HepG2 (cell line): Measurements from ENCODE around the gene MAGEA3. TPM values are rescaled to one million over a fixed set of nuclear protein-coding genes. Genes with fewer than 3 reads are reported as not detected.
"Not testable (repeated sequence)": the region's sequence is repeated elsewhere in the genome, so short reads cannot be mapped to it uniquely, and the experiment has no call there.

ENCODE experiments used
- ATAC-seq: fragments of 200-7000 bp; cut with Tn5 transposase; 3 replicates; pipeline ENCODE4 v1.9.1; 2020; ENCODE audit warnings: mild to moderate bottlenecking, moderate library complexity
- BruUV-seq: library from RNA; stranded (reverse); fragments of 400-500 nt; replicated peaks from 2 replicates; lab custom pipeline; 2021; lab: Mats Ljungman, UMichigan
- CTCF ChIA-PET: fragments of 300-600 bp; formaldehyde crosslinking; extraction: SDS; loops from one replicate; lab custom pipeline; 2021; ENCODE audit warnings: low total read pairs, inconsistent platforms, low intra/inter-chr PET ratio; lab: Yijun Ruan, JAX
- POLR2A ChIA-PET: fragments of 350-600 bp; sonication (Branson Sonifier 250); formaldehyde crosslinking; loops from one replicate; lab custom pipeline; 2020; ENCODE audit warnings: antibody characterized with exemption, inconsistent platforms; lab: Yijun Ruan, JAX
- DNase-seq: peaks from one replicate; pipeline ENCODE4 v3.0.0-alpha.2; 2015; ENCODE audit warnings: low spot score
- FAIRE-seq: peaks from 3 replicates; lab custom pipeline; 2011; peaks lifted over from hg19 to GRCh38; lab: Jason Lieb, UNC
- H2AFZ ChIP-seq: one replicate; pipeline ENCODE4 v1.6.1; 2011; ENCODE audit warnings: low read length, inconsistent platforms
- H3K27ac ChIP-seq: fragments of 300-600 bp; 3 replicates; pipeline ENCODE4 v1.8.0; 2011; ENCODE audit warnings: mixed run types, mild to moderate bottlenecking, mixed read lengths, low read length, inconsistent platforms; ENCODE audit not compliant: insufficient read depth; ENCODE audit errors: extremely low read length
- H3K27me3 ChIP-seq, 2 experiments: fragments of 200-600 bp in 1 of 2; 2 replicates in 1 of 2; 3 replicates in 1 of 2; pipeline versions ENCODE4 v1.6.0 to v1.8.0; 2011; ENCODE audit warnings: low read length in 2 of 2, mild to moderate bottlenecking in 2 of 2, moderate library complexity in 2 of 2, inconsistent platforms in 1 of 2; ENCODE audit not compliant: insufficient read depth in 2 of 2, control insufficient read depth in 1 of 2
- H3K36me3 ChIP-seq, 2 experiments: fragments of 200-600 bp in 1 of 2; replicated peaks in 1 of 2; 2 replicates in 1 of 2; 3 replicates in 1 of 2; pipeline versions ENCODE4 v1.5.1 to v1.8.0; 2011; ENCODE audit warnings: low read length in 2 of 2, inconsistent platforms in 1 of 2; ENCODE audit not compliant: insufficient read depth in 2 of 2, control insufficient read depth in 1 of 2
- H3K4me1 ChIP-seq: 2 replicates; pipeline ENCODE4 v1.5.1; 2012; ENCODE audit warnings: low read length, inconsistent platforms; ENCODE audit not compliant: insufficient read depth
- H3K4me2 ChIP-seq: 2 replicates; pipeline ENCODE4 v1.6.0; 2011; ENCODE audit warnings: low read depth, low read length, inconsistent platforms
- H3K4me3 ChIP-seq, 3 experiments: fragments of 200-600 bp in 1 of 3; sonication (generic), shearing (Covaris generic) in 1 of 3; replicated peaks in 1 of 3; 2 replicates each; pipeline ENCODE4 v1.5.1; 2011 to 2016; ENCODE audit warnings: low read length in 3 of 3, inconsistent platforms in 2 of 3, low read depth in 2 of 3, mild to moderate bottlenecking in 2 of 3, control low read depth in 1 of 3, mixed read lengths in 1 of 3; ENCODE audit not compliant: insufficient read depth in 1 of 3
- H3K79me2 ChIP-seq: one replicate; pipeline ENCODE4 v1.6.1; 2011; ENCODE audit warnings: low read length, inconsistent platforms; ENCODE audit not compliant: insufficient read depth
- H3K9ac ChIP-seq: 2 replicates; pipeline ENCODE4 v1.6.0; 2011; ENCODE audit warnings: mild to moderate bottlenecking, low read depth, low read length, inconsistent platforms; ENCODE audit not compliant: insufficient read depth
- H3K9me3 ChIP-seq: 2 replicates; pipeline ENCODE4 v1.5.1; 2012; ENCODE audit warnings: mild to moderate bottlenecking, low read length
- H4K20me1 ChIP-seq: 2 replicates; pipeline ENCODE4 v1.6.0; 2011; ENCODE audit warnings: inconsistent platforms, mild to moderate bottlenecking, low read length, moderate library complexity; ENCODE audit not compliant: insufficient read depth
- CENPX ChIP-seq: sonication (generic); formaldehyde crosslinking; IDR thresholded peaks from 2 replicates; pipeline ENCODE4 v1.9.0; 2021; ENCODE audit warnings: mild to moderate bottlenecking, missing genetic modification reagents, moderate library complexity
- FOSL2 ChIP-seq: sonication (generic); formaldehyde crosslinking; IDR thresholded peaks from 2 replicates; pipeline ENCODE4 v1.4.0; 2020; ENCODE audit warnings: missing genetic modification reagents
- MAFK ChIP-seq, 2 experiments: IDR thresholded peaks in 1 of 2; conservative IDR thresholded peaks in 1 of 2; 2 replicates each; pipeline ENCODE4 v1.6.1; 2011; ENCODE audit warnings: improper control_type of control experiment in 2 of 2, low read length in 2 of 2
- PCBP2 ChIP-seq: fragments of 200-400 bp; formaldehyde crosslinking; optimal IDR thresholded peaks from 2 replicates; pipeline ENCODE3; 2018; ENCODE audit warnings: low read length, low read depth; ENCODE audit not compliant: poor library complexity, severe bottlenecking
- PHF20 ChIP-seq: sonication (generic); formaldehyde crosslinking; IDR thresholded peaks from 2 replicates; pipeline ENCODE4 v1.5.0; 2020; ENCODE audit warnings: mild to moderate bottlenecking, missing genetic modification reagents
- ZFYVE20 ChIP-seq: sonication (generic); formaldehyde crosslinking; IDR thresholded peaks from 2 replicates; pipeline ENCODE4 v1.8.0; 2023; ENCODE audit warnings: low read depth, mild to moderate bottlenecking, moderate library complexity, missing genetic modification reagents, borderline replicate concordance
- WGBS: methylation state at CpG from one replicate; pipeline ENCODE4 v1.1.6; 2017; ENCODE audit warnings: low lambda C conversion rate; 5-methylcytosine and 5-hydroxymethylcytosine counted together
- in situ Hi-C: cut with HindIII; loops from 2 replicates; pipeline ENCODE4 v1.10.0; 2017; ENCODE audit warnings: low pct_unique_long_range_greater_than_20kb; ENCODE audit not compliant: extremely low pct_ligation_motif_present
- intact Hi-C: fragments of 100-400 bp; cut with micrococcal nuclease; formaldehyde crosslinking; loops from one replicate; pipeline ENCODE4 v1.10.0; 2022; ENCODE audit not compliant: unreplicated experiment
- polyA plus RNA-seq, 8 experiments: library from polyadenylated mRNA; depleted of rRNA in 3 of 8; stranded (reverse) in 7 of 8; unstranded in 1 of 8; fragments of >200 nt; fragmentation: Illumina TruSeq in 4 of 8; extraction: Trizol in 4 of 8; gene quantifications; 2 replicates each; pipeline versions ENCODE4 v1.2.1 to v1.2.3, GENCODE V29; 2011 to 2016; ENCODE audit warnings: low read depth in 4 of 8, missing spikeins in 1 of 8, mixed read lengths in 1 of 8; ENCODE audit not compliant: insufficient read depth in 1 of 8
- total RNA-seq, 5 experiments: library from RNA; depleted of rRNA; stranded (reverse); fragments of >200 nt; fragmentation: Illumina TruSeq; extraction: Trizol; gene quantifications; 2 replicates each; pipeline ENCODE4 v1.2.3, GENCODE V29; 2016; ENCODE audit warnings: low read depth in 1 of 5
- TF ChIP-seq, protein P1 (sequence below): IDR thresholded peaks from 2 replicates; pipeline ENCODE4 v1.6.1; 2012; ENCODE audit warnings: low read length, improper control_type of control experiment

MAGEA3 gene
- total and polyA plus RNA-seq, 2 of the 13 experiments (the other 11 are each of a cell fraction or from before 2014, with no cell fraction given) = not detected

DNA sequence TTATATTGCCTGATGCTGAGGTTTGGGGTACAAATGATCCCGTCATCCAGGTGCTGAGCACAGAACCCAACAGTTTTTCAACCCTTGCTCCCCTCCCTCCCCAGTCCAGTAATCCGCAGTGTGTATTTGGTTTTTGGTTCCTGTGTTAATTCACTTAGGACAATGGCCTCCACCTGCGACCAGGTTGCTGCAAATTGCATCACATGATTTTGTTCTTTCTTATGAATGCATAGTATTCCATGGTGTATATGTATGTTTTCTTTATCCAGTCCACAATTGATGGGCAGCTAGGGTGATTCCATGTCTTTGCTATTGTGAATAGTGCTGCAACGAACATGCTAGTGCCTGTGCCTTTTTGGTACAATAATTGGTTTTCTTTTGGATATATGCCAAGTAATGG is 35.5 kb upstream of the MAGEA3 start (continued):
- TF ChIP-seq, protein P1, sequence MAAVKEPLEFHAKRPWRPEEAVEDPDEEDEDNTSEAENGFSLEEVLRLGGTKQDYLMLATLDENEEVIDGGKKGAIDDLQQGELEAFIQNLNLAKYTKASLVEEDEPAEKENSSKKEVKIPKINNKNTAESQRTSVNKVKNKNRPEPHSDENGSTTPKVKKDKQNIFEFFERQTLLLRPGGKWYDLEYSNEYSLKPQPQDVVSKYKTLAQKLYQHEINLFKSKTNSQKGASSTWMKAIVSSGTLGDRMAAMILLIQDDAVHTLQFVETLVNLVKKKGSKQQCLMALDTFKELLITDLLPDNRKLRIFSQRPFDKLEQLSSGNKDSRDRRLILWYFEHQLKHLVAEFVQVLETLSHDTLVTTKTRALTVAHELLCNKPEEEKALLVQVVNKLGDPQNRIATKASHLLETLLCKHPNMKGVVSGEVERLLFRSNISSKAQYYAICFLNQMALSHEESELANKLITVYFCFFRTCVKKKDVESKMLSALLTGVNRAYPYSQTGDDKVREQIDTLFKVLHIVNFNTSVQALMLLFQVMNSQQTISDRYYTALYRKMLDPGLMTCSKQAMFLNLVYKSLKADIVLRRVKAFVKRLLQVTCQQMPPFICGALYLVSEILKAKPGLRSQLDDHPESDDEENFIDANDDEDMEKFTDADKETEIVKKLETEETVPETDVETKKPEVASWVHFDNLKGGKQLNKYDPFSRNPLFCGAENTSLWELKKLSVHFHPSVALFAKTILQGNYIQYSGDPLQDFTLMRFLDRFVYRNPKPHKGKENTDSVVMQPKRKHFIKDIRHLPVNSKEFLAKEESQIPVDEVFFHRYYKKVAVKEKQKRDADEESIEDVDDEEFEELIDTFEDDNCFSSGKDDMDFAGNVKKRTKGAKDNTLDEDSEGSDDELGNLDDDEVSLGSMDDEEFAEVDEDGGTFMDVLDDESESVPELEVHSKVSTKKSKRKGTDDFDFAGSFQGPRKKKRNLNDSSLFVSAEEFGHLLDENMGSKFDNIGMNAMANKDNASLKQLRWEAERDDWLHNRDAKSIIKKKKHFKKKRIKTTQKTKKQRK = no peak
- TF ChIP-seq PCBP2 = no peak
- TF ChIP-seq CENPX = no peak
- TF ChIP-seq ZFYVE20 (CRISPR knock-in tag) = no peak
- TF ChIP-seq, all 625 proteins: peak for 0

DNA sequence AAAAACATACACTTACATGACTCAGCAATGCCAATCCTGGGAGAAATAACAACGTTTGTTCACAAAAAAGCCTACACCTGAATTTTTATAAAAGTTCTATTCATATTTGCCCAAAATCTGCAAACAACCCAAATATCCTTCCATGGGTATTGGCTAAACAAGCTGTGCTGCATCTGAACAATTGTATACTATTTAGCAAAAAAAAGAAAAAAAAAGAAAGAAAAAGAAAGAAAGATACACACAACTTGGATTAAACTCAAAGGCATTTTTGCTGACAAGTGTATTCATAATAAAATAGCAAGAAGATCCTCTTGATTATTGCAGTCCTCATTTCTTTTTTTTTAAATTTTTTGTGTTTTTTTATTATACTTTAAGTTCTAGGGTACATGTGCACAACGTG is 24.5 kb upstream of the MAGEA3 start:
- Histone ChIP-seq H3K4me3 (no peak overlapping the region), H3K27ac (no peak overlapping the region), H3K36me3 (no peaks in the 10 kb centered on the region), H3K9me3 (no peaks in the 10 kb centered on the region), H3K9ac (no peak overlapping the region), H3K4me2 (no peak overlapping the region), H3K79me2 (no peaks in the 10 kb centered on the region), H3K4me1 (no peaks in the 10 kb centered on the region), H4K20me1 (no peaks in the 10 kb centered on the region), H3K27me3 (no peaks in the 10 kb centered on the region), H2AFZ (no peak overlapping the region)
- 4% methylated on average over 2 of the region's 2 CpGs for WGBS
- ChIA-PET CTCF (no interaction called here), POLR2A (no interaction called here)
- in situ Hi-C loops = no loop called here
- FAIRE-seq = no peak
- BruUV-seq = no TSS peak
- intact Hi-C loops = no loop called here
- no peak for TF ChIP-seq FOSL2 (CRISPR knock-in tag)
- TF ChIP-seq MAFK (conservative IDR thresholded peaks at IDR 0.05 in 1 of 2, IDR thresholded peaks at IDR 0.05 in 1 of 2; ENCODE audit: low read length in 2 of 2) = peak in 1 of 2 experiments; percentile 5; a peak in 1 of 4 replicates
- TF ChIP-seq PHF20 = no peak
- ATAC-seq = no peak
- DNase-seq = no peak

DNA sequence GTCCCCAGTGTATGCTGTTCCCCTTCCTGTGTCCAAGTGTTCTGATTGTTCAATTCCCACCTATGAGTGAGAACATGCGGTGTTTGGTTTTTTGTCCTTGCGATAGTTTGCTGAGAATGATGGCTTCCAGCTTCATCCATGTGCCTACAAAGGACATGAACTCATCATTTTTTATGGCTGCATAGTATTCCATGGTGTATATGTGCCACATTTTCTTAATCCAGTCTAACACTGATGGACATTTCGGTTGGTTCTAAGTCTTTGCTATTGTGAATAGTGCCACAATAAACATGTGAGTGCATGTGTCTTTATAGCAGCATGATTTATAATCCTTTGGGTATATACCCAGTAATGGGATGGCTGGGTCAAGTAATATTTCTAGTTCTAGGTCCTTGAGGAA is 23.9 kb upstream of the MAGEA3 start:
- H3K79me2 ChIP-seq, H3K36me3 ChIP-seq, DNase-seq, H3K4me1 ChIP-seq, intact Hi-C loops, H3K27me3 ChIP-seq, FAIRE-seq, H3K27ac ChIP-seq, H3K4me3 ChIP-seq, in situ Hi-C loops, H2AFZ ChIP-seq, POLR2A ChIA-PET, H3K9ac ChIP-seq, BruUV-seq, CTCF ChIA-PET, ATAC-seq, H4K20me1 ChIP-seq, H3K4me2 ChIP-seq, H3K9me3 ChIP-seq: not testable (repeated sequence)
- WGBS = 43% methylated on average over 3 of the region's 3 CpGs

DNA sequence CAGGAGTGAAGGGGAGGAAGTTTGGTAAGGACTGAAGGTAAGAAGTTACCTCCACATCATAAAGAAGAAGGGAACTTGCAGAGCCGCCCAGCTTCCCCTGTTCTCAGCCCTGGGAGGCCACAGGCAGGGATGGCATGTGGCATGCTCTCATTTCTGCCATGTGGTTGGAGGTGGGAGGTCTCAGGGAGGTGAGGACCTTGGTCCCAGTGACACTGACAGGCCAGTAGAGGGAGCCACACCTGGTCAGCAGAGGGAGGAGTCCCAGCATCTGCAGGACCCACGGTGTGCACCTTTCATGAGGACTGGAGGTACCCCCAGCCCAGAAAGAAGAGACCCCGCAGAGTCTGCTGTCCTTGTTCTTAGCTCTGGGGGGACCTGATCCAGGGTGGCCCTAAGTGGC is 17.6 kb upstream of the MAGEA3 start:
- DNase-seq, H3K4me1 ChIP-seq, H3K27ac ChIP-seq, H2AFZ ChIP-seq, H3K4me2 ChIP-seq, H3K4me3 ChIP-seq, H3K36me3 ChIP-seq, POLR2A ChIA-PET, intact Hi-C loops, H3K79me2 ChIP-seq, H4K20me1 ChIP-seq, in situ Hi-C loops, H3K9me3 ChIP-seq, H3K9ac ChIP-seq, H3K27me3 ChIP-seq, CTCF ChIA-PET, BruUV-seq: not testable (repeated sequence)
- WGBS = no CpG with 5 or more reads among the region's 3 CpGs
- peak; percentile 86 for FAIRE-seq
- ATAC-seq = peak; percentile 95
